Sigmoid colon (tissue), 4 donors: ENCODE measurements around the gene JAKMIP1.

Source experiments
- CTCF ChIP-seq, 4 experiments: fragments of 450-650 bp in 3 of 4; fragments of 200-600 bp in 1 of 4; IDR thresholded peaks; one replicate each; pipeline ENCODE4 v1.5.1; 2016 to 2019; ENCODE audit warnings: antibody characterized with exemption in 4 of 4, mild to moderate bottlenecking in 3 of 4, moderate library complexity in 2 of 4
- EP300 ChIP-seq, 4 donors: sonication (generic); formaldehyde crosslinking; IDR thresholded peaks; one replicate each; pipeline ENCODE4 v1.6.1; 2017; ENCODE audit warnings: antibody characterized with exemption in 4 of 4
- POLR2A ChIP-seq, 2 donors: fragments of 450-650 bp; IDR thresholded peaks; one replicate each; pipeline ENCODE4 v1.6.1; 2016; ENCODE audit warnings: antibody characterized with exemption in 2 of 2, mild to moderate bottlenecking in 2 of 2, moderate library complexity in 2 of 2
- POLR2AphosphoS5 ChIP-seq, 4 donors: sonication (generic); formaldehyde crosslinking; IDR thresholded peaks; one replicate each; pipeline ENCODE4 v1.6.1; 2017; ENCODE audit warnings: antibody characterized with exemption in 4 of 4

- no peak for TF ChIP-seq CTCF (IDR thresholded peaks at IDR 0.05)
- TF ChIP-seq POLR2AphosphoS5 (IDR thresholded peaks at IDR 0.05) = no peak
- no peak for TF ChIP-seq EP300 (IDR thresholded peaks at IDR 0.05)
- no peak for TF ChIP-seq POLR2A (IDR thresholded peaks at IDR 0.05)
These were observed 4.6 kb downstream of the JAKMIP1 start for GRCh38 chr4:6195602-6196319.
